Activated T-cell treated with anti-CD3 and anti-CD28 coated beads for 24 hours (primary cell): ENCODE data around the gene TIMP3.
A peak's percentile ranks its signal among the peaks of the same experiment; 100 is the strongest.
"Not testable (repeated sequence)": the region's sequence is repeated elsewhere in the genome, so short reads cannot be mapped to it uniquely, and the experiment has no call there.

Source experiments
- DNase-seq: peaks from one replicate; pipeline ENCODE4 v3.0.0-alpha.2; 2020; ENCODE audit warnings: low read depth

TIMP3 gene

DNA sequence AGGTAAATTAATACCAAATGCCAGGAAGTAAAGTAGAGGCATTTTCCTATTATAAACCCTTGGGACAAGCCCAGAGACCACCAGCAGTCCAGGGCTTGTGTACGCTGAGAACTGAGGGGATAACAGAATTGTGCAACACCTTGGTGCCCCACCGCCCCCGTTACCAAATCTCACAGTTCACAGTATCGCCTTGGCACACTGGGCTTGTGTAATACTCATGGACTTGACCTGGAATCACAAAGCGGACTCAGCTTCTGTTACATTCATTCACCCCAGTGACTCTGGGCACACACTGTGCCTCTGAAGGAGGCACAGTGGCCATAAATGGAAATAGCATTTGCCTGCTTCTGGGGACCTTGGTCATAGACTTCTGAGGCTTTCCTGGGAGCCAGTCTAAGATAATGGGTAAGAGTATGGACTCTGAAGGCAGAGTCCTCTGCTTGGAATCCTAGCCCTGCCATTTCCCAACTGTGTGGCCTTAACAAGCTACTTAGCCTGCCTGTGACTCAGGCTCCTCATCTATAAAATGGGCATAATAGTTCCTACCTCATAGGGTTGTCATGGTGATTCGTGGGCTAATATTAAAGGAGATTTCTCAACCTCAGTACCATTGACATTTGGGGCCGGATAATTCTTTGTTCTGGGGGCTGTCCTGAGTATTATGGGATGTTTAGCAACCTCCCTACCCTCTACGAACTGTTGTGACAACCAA is 53.7 kb downstream of the TIMP3 start:
- DNase-seq = no peak

DNA sequence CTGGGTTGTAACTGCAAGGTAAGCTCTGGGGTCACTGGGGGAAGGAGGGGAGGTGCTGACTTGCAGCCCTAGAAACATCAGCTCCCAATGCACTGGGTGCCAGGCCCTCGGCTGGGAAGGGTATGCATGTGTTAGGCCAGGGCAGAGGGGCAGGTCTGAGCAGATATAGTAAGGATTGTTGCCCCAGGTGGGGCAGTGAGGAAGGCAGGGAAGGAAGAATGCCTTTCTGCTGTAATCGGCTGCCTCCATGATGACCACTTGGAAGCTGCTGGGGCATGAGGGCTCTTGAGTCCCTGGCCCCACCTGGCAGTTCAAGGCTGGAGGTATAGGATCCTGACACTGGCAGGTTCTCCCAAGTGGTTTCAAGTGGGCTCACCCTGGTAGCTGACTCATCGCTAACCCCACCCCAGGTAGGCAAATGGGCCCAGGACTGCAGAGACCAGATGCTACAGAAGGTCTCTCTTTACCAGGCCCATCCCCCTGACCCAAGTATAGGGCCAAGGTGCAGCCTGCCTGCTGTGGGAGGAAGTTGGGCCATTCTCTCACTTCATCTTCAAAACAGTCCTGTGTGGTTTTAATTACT is 56.7 kb downstream of the TIMP3 start:
- no peak for DNase-seq

DNA sequence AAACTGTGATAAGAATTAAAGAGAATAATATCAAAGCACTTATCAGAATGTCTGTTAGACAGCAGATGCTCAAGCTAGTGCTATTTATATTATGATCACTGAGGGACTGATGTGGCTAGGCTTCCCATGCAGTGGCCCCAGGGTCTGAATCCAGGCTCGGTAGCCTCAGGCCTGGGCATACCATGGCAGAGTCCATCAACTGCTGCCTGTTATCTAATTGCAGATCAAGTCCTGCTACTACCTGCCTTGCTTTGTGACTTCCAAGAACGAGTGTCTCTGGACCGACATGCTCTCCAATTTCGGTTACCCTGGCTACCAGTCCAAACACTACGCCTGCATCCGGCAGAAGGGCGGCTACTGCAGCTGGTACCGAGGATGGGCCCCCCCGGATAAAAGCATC is 57.5 kb downstream of the TIMP3 start:
- DNase-seq = no peak

DNA sequence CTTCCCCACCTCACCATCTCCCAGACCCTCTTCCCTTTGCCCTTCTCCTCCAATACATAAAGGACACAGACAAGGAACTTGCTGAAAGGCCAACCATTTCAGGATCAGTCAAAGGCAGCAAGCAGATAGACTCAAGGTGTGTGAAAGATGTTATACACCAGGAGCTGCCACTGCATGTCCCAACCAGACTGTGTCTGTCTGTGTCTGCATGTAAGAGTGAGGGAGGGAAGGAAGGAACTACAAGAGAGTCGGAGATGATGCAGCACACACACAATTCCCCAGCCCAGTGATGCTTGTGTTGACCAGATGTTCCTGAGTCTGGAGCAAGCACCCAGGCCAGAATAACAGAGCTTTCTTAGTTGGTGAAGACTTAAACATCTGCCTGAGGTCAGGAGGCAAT is 58.2 kb downstream of the TIMP3 start:
- no peak for DNase-seq

DNA sequence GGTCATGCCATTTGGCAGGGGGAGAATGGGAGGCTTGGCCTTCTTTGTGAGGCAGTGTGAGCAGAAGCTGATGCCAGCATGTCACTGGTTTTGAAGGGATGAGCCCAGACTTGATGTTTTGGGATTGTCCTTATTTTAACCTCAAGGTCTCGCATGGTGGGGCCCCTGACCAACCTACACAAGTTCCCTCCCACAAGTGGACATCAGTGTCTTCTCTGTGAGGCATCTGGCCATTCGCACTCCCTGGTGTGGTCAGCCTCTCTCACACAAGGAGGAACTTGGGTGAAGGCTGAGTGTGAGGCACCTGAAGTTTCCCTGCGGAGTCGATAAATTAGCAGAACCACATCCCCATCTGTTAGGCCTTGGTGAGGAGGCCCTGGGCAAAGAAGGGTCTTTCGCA is 59.8 kb downstream of the TIMP3 start:
- DNase-seq = no peak

DNA sequence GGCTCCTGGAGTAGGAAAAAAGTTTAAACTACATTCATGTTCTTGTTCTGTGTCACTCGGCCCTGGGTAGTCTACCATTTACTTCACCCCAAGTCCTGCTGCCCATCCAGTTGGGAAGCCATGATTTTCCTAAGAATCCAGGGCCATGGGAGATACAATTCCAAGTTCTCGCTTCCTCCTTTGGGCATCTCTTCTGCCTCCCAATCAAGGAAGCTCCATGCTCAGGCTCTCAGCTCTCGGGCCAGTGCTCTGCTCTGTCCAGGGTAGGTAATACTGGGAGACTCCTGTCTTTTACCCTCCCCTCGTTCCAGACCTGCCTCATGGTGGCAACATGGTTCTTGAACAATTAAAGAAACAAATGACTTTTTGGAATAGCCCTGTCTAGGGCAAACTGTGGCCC is 60.6 kb downstream of the TIMP3 start:
- no peak for DNase-seq

DNA sequence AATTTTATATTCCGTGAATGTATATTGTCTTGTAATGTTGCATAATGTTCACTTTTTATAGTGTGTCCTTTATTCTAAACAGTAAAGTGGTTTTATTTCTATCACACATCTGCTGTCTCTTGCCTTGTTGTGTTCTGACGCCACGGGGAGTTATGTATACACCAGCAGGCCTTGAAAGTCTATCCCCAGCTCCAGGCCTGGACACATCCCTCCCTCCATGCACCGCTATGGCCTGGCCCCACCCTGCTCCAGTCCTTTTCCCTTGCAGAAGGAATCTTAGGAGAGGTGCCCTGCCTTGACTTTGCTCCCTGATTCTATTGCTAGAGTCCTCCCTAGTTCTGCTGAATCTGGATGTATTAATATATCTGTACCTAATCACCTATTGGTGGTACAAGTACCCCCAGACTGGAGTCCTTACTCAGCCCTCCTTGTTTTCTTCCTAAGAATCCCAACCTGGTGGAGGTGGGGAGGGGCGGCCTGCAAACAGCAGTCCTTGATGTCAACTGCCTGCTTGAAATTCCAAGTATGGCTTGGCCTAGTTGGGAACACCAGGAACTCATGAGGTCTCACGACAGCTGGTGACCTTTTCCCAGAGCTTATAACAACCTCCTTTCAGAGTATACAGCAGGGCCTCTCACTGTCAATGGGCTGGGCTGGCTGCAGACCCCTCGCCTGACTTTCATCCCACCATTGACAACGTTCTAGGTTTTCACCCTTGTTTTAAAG is 61.6 kb downstream of the TIMP3 start:
- no peak for DNase-seq

DNA sequence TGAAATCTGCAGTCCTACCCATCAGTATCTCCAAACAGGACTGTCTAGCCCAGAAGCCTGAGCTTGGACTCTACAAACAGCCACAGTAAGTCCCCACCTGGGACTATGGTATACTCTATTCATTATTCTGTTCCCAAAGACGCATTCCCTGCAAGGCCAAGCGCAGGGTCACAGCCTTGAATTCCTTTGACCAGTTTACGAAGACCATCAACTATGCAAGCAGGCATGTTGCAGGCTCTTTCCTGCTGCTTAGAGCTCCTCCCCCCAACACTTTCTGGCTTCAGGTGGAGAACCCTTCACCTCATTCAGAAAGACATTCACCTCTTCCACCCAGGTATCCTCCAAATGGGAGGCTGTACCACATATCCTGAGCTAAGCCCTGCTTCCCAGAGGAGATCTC is 62.5 kb downstream of the TIMP3 start:
- DNase-seq = no peak

DNA sequence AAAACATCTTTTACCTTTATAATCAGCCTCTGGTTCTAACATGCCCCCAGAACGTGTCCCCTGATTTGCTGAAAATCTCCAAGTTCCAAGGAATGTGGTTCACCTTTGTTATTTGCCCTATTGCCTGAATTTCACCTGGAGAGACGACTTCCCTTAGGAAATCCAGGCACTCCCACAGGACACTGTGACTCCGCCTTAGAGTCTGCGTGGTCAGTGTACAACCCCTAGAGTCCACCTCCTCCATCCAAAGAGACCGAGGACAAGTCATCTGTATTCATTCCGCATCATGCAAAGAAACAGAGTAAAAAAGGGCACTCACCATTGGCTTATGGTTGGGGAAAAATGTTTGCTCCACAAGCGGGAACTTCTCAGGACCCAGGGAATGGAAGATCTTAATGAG is 63.1 kb downstream of the TIMP3 start:
- no peak for DNase-seq

DNA sequence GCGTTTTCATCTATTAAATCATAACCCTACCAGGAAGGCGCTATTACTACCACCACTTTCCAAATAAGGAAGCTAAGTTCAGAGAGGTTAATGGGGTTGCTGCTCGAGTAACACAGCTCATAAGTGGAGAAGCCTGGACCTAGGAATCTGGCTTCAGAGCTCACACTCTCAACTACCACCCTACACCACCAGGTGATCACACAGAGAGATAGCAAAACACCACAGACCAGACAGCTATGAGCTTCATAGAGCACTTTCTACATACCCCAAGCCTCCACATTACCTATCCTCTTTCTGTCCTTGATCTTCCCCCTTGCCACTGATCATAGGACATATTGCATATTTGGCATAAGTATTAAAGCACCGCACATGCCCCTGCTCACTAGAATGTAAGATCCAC is 65.4 kb downstream of the TIMP3 start:
- DNase-seq = no peak

DNA sequence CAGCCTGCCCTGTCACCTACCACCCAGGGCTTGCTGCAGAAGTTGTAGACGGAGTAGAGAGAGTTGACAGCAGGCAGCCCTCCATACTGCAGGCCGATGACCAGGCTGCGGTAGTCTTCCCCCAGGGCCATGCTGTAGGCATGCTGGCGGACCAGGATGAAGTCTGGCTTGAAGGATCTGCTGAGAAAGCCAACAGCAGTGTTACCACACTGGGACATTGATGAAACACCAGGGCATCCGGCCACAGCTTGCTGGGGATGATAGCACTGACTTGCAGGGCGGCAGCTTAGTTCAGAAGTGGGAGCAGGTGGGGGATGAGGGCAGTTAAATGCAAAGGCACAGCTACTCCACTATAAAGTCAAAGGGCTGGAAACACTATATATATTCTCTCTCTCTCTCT is 67.4 kb downstream of the TIMP3 start:
- DNase-seq = no peak

DNA sequence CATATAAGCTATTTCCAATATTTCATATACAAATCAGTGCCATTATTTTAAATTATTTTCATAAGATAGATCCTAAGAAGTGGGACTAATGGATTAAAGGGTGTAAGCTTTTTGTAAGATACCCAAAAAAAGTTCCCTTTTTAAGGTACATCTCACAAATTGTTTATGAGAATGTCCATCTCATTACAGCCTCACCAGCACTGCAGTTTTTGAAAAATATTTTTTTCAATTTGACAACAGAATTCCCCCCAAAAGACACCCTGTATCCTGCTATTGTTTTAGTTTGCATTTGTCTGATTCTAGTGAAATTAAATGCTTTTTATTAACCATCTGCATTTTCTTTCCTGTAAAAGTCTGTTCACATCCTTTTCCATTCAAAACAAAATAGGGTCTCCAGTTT is 69.0 kb downstream of the TIMP3 start:
- no peak for DNase-seq

DNA sequence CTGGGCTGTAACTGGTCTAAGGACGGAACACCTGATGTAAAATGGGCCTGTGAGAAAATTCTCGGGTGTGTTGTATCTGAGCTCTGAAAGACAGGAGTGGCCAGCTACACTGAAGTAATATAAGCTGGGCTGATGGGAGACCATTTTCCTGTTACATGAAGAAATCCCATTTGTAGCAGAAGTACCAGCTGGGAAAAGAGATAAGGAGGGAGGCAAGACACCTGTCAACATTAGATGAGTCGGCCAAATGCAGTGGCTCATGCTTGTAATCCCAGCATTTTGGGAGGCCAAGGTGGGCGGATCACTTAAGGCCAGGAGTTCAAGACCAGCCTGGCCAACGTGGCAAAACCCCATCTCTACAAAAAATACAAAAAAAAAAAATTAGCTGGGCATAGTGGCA is 72.1 kb downstream of the TIMP3 start:
- DNase-seq = not testable (repeated sequence)

DNA sequence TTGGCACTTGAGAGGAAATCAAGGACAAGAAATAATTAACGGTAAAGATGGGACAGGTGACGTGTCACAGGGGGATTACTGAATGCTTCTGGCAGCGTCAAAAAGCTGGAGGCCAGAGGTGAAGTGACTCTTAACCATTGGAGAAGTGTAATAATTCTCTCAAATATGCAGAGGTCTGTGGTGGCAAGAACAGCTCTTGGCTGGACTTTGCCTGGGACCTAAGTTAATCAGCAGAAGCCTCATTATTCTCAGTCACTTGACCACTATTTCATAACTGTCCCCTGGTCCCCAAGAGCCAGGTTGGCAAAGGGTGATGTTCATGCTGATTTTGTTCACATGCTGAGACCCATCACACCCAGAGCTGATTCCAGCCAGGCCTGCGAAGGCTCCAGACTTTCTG is 72.9 kb downstream of the TIMP3 start:
- DNase-seq = no peak

DNA sequence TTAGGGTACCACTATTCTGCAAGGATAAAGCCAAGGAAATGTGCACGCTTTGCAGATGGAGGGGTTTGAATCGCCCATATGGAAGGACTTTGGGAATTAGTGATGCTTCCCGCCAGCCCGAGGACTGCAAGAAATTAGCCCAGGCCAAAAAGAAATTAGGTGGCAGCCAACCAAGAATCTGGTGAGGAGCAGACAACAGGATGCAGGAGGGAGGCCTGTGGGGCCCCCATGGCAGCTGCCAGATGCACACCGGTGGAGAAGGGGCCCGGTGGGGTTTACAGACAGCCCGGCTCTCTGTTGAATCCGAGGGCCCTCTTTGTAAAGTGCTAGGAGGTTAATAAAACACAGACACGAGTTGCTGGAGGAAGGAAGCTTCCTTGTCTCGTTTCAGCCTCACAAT is 73.5 kb downstream of the TIMP3 start:
- DNase-seq = no peak

DNA sequence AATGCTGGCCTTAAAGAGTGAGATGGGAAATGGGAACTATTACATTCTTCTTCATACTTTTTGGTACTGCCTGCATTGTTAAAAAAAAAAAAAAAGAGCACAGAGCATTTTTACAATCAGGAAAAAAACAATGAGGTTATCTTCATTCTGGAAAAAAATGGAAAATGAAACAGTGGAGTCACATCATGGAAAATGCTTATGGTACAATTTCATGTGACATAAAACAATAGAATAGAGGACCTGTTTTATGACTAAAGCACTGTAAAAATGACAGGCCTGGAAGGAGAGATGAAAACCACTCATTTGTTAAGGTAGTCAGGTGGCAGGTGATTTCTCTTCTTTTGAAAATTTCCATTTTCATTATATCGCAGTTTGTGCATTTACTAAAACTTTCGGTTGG is 75.0 kb downstream of the TIMP3 start:
- no peak for DNase-seq

DNA sequence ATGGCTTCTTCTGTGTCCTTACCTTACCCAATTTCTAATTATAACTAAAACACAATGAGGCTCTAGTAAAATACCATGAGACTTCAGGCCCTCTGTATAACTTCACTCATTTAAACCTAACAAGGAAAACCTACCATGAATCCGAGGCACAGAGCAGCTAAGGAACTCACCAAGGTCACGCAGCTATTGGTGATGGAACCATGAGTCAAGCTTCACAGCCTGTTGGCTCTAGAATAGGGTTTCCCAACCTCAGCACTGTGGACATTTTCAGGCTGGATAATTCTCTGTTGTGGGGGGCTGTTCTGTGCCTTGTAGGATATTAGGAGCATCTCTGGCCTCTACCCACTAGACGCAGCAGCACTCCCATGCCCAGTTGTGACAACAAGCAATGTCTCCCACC is 75.7 kb downstream of the TIMP3 start:
- DNase-seq = no peak

DNA sequence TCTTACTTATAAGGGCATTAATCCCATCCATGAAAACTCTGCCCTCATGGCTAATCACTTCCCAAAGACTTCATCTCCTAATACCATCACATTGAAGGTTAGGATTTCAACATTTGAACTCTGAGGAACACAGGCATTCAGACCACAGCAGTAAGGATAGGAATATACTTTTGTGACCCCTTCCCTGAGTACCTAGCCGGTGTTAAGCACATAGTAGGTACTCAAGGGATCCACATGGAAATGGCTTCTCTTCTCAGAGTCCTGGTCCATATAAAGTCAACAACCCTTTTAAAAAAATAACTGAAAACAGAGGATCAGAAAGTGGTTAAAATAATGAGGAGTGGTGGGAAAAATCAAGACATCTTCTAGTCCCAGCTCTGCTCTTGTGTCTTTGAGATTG is 78.0 kb downstream of the TIMP3 start:
- DNase-seq = no peak

DNA sequence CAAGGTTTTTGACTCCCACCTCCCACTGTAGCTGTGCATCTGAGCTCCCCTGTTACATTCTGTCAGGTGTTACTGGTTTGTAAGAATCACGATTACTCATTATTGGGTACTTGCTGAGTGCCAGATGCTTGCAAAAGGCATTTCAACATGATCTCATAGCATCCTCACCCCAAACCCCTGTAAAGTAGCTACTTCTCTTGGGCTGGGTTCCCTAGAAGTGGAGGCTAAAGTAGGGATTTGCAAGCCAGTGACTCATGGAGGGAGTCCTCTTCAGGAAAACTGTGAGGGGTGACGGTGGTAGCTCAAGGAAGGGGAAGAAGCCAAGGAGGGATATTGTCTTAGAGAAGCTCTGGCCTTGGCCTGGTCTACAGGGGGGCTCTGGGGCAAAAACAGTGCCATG is 78.6 kb downstream of the TIMP3 start:
- no peak for DNase-seq

DNA sequence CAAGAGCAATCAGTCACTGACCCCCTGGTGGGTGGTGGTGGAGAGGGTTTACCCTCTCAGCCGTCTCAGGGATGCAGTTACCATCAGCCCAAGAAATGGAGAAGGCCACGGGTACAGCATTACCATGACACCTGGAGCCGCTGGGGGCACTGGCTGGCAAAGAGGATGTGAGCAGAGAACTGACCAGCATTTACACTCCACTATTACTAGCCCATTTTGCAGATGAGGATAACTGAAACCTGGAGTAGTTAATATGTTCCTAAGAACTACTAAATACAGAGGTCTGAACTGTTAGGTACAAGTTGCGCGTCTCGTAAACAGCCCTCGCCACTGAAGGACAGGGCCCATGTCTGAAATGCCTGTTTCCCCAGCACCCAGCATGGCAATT is 79.0 kb downstream of the TIMP3 start:
- DNase-seq = no peak

DNA sequence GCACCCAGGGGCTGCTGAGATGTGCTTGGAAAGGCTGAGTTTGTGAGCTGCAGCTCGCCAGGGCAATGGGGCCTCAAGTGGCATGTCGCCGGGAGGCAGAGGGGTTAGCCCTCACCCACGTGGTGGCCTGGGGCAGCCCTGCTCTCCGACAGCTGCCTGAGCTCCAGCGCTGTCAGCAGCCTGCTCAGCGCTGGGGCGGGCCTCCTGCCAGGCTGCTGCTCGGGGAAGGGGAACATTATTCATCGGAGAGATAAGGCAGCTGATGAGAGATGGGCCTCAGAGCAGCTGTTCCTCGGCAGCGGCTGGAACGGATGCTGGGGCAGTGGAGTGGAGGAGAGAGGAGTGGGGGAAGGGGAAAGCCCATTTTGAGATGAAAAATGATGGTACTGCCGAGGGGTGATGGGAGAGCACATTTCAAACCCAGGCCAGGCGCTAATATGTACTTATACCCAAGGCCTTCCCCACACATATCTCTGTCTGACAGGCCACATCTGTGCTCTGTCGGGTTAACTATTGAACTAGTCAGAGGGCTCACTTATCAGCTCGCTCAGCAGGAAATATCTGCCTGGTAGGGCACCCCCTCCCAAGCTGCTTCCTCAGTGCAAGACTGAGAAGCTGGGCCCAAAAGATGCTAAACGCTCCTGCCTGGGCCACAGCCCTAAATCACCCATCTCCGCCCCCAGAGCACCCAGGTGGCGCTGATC is 79.5 kb downstream of the TIMP3 start:
- DNase-seq = peak; percentile 7

DNA sequence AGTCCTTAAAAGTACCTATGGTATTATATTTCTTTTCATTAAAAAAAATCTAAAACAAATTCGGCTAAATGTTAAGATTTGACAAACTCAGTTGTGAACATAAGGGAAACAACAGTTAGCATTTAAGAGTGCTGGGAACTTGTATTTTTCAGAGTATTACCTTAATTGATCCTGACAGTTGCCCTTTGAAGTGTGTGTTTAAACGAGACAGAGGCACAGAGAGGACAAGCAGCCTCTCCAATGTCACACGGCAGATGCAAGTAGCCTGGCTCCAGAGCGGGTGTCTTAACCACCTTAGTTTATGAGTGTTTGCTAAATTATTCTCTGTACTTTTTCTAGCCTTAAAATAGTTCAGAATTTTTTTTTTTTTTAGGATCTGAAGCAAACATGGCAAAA is 80.9 kb downstream of the TIMP3 start:
- DNase-seq = no peak
